KMS-11 (cell line): ENCODE measurements around the gene OR52M1.

Source experiments
- H2AFZ ChIP-seq: fragments of 200-600 bp; sonication (generic); 2 replicates; pipeline ENCODE4 v1.6.1; 2016; ENCODE audit warnings: antibody characterized with exemption, mixed run types, low read depth
- H3K27ac ChIP-seq: fragments of 200-600 bp; sonication (generic); 2 replicates; pipeline ENCODE4 v1.6.1; 2016; ENCODE audit warnings: mild to moderate bottlenecking, mixed run types
- H3K27me3 ChIP-seq: fragments of 200-600 bp; sonication (generic); 2 replicates; pipeline ENCODE4 v1.6.1; 2017; ENCODE audit warnings: mild to moderate bottlenecking, low read depth, mixed run types, moderate library complexity; ENCODE audit not compliant: insufficient read depth
- H3K36me3 ChIP-seq: fragments of 200-600 bp; sonication (generic); 2 replicates; pipeline ENCODE4 v1.6.1; 2017; ENCODE audit warnings: mild to moderate bottlenecking, mixed run types; ENCODE audit not compliant: insufficient read depth
- H3K4me1 ChIP-seq: fragments of 200-600 bp; sonication (generic); 2 replicates; pipeline ENCODE4 v1.6.1; 2016; ENCODE audit warnings: mild to moderate bottlenecking, low read depth, mixed run types; ENCODE audit not compliant: poor library complexity, severe bottlenecking
- H3K4me2 ChIP-seq: fragments of 200-600 bp; sonication (generic); 2 replicates; pipeline ENCODE4 v1.7.0; 2016; ENCODE audit warnings: mild to moderate bottlenecking, mixed run types
- H3K4me3 ChIP-seq: fragments of 200-600 bp; sonication (generic); IDR thresholded peaks from 2 replicates; pipeline ENCODE4 v1.6.1; 2017; ENCODE audit warnings: low read depth, low read length, mixed read lengths; ENCODE audit not compliant: insufficient read depth
- H3K79me2 ChIP-seq: fragments of 200-600 bp; sonication (generic); 2 replicates; pipeline ENCODE4 v1.6.1; 2016; ENCODE audit warnings: low read depth, mixed run types; ENCODE audit not compliant: insufficient read depth
- H3K9ac ChIP-seq: fragments of 200-600 bp; sonication (generic); 2 replicates; pipeline ENCODE4 v1.6.1; 2016; ENCODE audit warnings: mild to moderate bottlenecking, mixed run types
- H4K20me1 ChIP-seq: fragments of 200-600 bp; sonication (generic); 2 replicates; pipeline ENCODE4 v1.6.1; 2016; ENCODE audit warnings: mild to moderate bottlenecking, mixed run types; ENCODE audit not compliant: insufficient read depth
- CTCF ChIP-seq: fragments of 200-600 bp; sonication (generic); conservative IDR thresholded peaks from 2 replicates; pipeline ENCODE4 v1.6.1; 2017; ENCODE audit warnings: low read depth, mild to moderate bottlenecking, antibody characterized with exemption, low read length, moderate library complexity, mixed read lengths

OR52M1 gene

GRCh38 chr11:4569075-4569474, 24.1 kb downstream of the OR52M1 start:
- Histone ChIP-seq H3K36me3 (no peaks in the 10 kb centered on the region), H4K20me1 (no peaks in the 10 kb centered on the region), H2AFZ (no peak overlapping the region), H3K27me3 (no peaks in the 10 kb centered on the region), H3K4me2 (no peak overlapping the region), H3K4me1 (no peaks in the 10 kb centered on the region), H3K9ac (no peak overlapping the region), H3K79me2 (no peaks in the 10 kb centered on the region), H3K4me3 (no peak overlapping the region), H3K27ac (no peak overlapping the region)
- no peak for TF ChIP-seq CTCF

- Histone ChIP-seq H4K20me1 (no peaks in the 10 kb centered on the region), H3K79me2 (no peaks in the 10 kb centered on the region), H3K4me3 (no peak overlapping the region), H3K36me3 (no peaks in the 10 kb centered on the region), H3K4me2 (no peak overlapping the region), H3K9ac (no peak overlapping the region), H3K27me3 (no peaks in the 10 kb centered on the region), H3K27ac (no peak overlapping the region), H3K4me1 (no peaks in the 10 kb centered on the region), H2AFZ (no peak overlapping the region)
- TF ChIP-seq CTCF = no peak
These were observed 31.9 kb downstream of the OR52M1 start for GRCh38 chr11:4576880-4577279.

- Histone ChIP-seq H3K4me1 (no peaks in the 10 kb centered on the region), H3K27me3 (no peaks in the 10 kb centered on the region), H3K27ac (no peak overlapping the region), H3K79me2 (no peaks in the 10 kb centered on the region), H2AFZ (no peak overlapping the region), H4K20me1 (no peaks in the 10 kb centered on the region), H3K9ac (no peak overlapping the region), H3K36me3 (no peaks in the 10 kb centered on the region), H3K4me2 (no peak overlapping the region), H3K4me3 (no peak overlapping the region)
- TF ChIP-seq CTCF = no peak
These were observed 32.8 kb downstream of the OR52M1 start for GRCh38 chr11:4577761-4578160.

GRCh38 chr11:4578624-4579023, 33.6 kb downstream of the OR52M1 start:
- no peaks in the 10 kb centered on the region for H3K27me3 ChIP-seq
- no peak overlapping the region for H3K4me3 ChIP-seq
- H3K4me1 ChIP-seq = no peaks in the 10 kb centered on the region
- no peak for TF ChIP-seq CTCF
- H3K36me3 ChIP-seq = no peaks in the 10 kb centered on the region
- H3K79me2 ChIP-seq = no peaks in the 10 kb centered on the region
- H2AFZ ChIP-seq = no peak overlapping the region
- no peaks in the 10 kb centered on the region for H4K20me1 ChIP-seq
- H3K4me2 ChIP-seq = no peak overlapping the region
- no peak overlapping the region for H3K9ac ChIP-seq
- H3K27ac ChIP-seq = no peak overlapping the region

- Histone ChIP-seq H3K4me3 (no peak overlapping the region), H3K9ac (no peak overlapping the region), H3K36me3 (no peaks in the 10 kb centered on the region), H3K4me1 (no peaks in the 10 kb centered on the region), H3K4me2 (no peak overlapping the region), H4K20me1 (no peaks in the 10 kb centered on the region), H2AFZ (no peak overlapping the region), H3K27me3 (no peaks in the 10 kb centered on the region), H3K27ac (no peak overlapping the region), H3K79me2 (no peaks in the 10 kb centered on the region)
- no peak for TF ChIP-seq CTCF
These were observed 35.1 kb downstream of the OR52M1 start for GRCh38 chr11:4580124-4580523.
